NCI-H2227 (cell line): ENCODE results near the gene PLA2G6.

Experiments used
- DNase-seq: peaks from one replicate; lab custom pipeline; 2025; ENCODE audit not compliant: unreplicated experiment; lab: John Stamatoyannopoulos, UW

The PLA2G6 gene

GRCh38 chr22:38181453-38182200 lies at the start of gene PLA2G6:
TSS of gene PLA2G6 (minus strand) at chr22:38181830. CDS start at chr22:38169426, 12,404 bp downstream.
- DNase-seq = peak; percentile 98

- DNase-seq = no peak
Observed at GRCh38 chr22:38230916-38231315, 49.3 kb upstream of the PLA2G6 start.

- DNase-seq = no peak
Observed at GRCh38 chr22:38230108-38230825, 48.6 kb upstream of the PLA2G6 start.

GRCh38 chr22:38228873-38229740 lies 47.5 kb upstream of the PLA2G6 start:
- DNase-seq = no peak

- no peak for DNase-seq
Observed at GRCh38 chr22:38228326-38228872, 46.8 kb upstream of the PLA2G6 start.

- DNase-seq = no peak
Observed at GRCh38 chr22:38226853-38227649, 45.4 kb upstream of the PLA2G6 start.

GRCh38 chr22:38223289-38223960 lies 41.8 kb upstream of the PLA2G6 start:
- no peak for DNase-seq

- DNase-seq = no peak
Observed at GRCh38 chr22:38222797-38223119, 41.1 kb upstream of the PLA2G6 start.

GRCh38 chr22:38221908-38222796 lies 40.5 kb upstream of the PLA2G6 start:
- DNase-seq = no peak

- DNase-seq = no peak
Observed at GRCh38 chr22:38221407-38221806, 39.8 kb upstream of the PLA2G6 start.

GRCh38 chr22:38220653-38221386 lies 39.2 kb upstream of the PLA2G6 start:
- DNase-seq = no peak

- DNase-seq = no peak
Observed at GRCh38 chr22:38220163-38220562, 38.5 kb upstream of the PLA2G6 start.

GRCh38 chr22:38219632-38220031 lies 38.0 kb upstream of the PLA2G6 start:
- DNase-seq = no peak

- no peak for DNase-seq
Observed at GRCh38 chr22:38218661-38219622, 37.3 kb upstream of the PLA2G6 start.

- no peak for DNase-seq
Observed at GRCh38 chr22:38215156-38216038, 33.8 kb upstream of the PLA2G6 start.
